ENCODE results near the gene TXNDC16.

DNA sequence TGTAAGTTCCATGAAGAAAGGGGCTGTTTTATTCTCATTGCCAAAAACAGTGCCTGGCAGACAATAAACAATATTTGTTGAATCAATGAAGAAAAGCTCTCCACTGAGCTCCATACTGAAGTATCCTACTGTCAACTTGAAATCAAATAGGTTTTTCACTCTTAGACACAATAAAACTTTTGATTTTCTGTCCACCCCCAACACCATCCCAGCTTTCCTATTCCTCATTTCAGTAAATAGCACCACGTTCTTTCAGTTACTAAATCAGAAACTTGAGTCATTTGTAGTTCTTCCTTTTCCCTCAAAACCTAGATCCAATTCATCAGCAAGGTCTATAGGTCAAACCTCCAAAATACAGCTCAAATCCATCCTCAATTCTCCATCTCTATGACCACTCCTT is 124.8 kb downstream of the TXNDC16 start:
- no peak for TF ChIP-seq EZH2phosphoT487 (IDR thresholded peaks at IDR 0.05)
- TF ChIP-seq, protein P1, sequence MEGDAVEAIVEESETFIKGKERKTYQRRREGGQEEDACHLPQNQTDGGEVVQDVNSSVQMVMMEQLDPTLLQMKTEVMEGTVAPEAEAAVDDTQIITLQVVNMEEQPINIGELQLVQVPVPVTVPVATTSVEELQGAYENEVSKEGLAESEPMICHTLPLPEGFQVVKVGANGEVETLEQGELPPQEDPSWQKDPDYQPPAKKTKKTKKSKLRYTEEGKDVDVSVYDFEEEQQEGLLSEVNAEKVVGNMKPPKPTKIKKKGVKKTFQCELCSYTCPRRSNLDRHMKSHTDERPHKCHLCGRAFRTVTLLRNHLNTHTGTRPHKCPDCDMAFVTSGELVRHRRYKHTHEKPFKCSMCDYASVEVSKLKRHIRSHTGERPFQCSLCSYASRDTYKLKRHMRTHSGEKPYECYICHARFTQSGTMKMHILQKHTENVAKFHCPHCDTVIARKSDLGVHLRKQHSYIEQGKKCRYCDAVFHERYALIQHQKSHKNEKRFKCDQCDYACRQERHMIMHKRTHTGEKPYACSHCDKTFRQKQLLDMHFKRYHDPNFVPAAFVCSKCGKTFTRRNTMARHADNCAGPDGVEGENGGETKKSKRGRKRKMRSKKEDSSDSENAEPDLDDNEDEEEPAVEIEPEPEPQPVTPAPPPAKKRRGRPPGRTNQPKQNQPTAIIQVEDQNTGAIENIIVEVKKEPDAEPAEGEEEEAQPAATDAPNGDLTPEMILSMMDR (IDR thresholded peaks at IDR 0.05): no peak

Measured in neural progenitor cell (in vitro differentiated cells).